H1 (cell line): Measurements from ENCODE around the gene PSD. TPM values are rescaled to one million over a fixed set of nuclear protein-coding genes. Genes with fewer than 3 reads are reported as not detected.

Experiments
- YY1 ChIP-seq: IDR thresholded peaks from 2 replicates; pipeline ENCODE4 v1.6.1; 2011; ENCODE audit warnings: low read depth, mild to moderate bottlenecking, low read length
- polyA plus RNA-seq, 7 experiments: library from polyadenylated mRNA; depleted of rRNA in 3 of 7; stranded (reverse) in 5 of 7; unstranded in 2 of 7; fragments of >200 nt in 5 of 7; fragments of 200-250 nt in 2 of 7; gene quantifications; 1 replicate in 5 of 7; 2 replicates in 1 of 7; 4 replicates in 1 of 7; pipeline versions ENCODE4 v1.2.1 to v1.2.3, GENCODE V29; 2011 to 2013; ENCODE audit warnings: missing spikeins in 2 of 7, mixed read lengths in 2 of 7
- total RNA-seq: library from RNA; stranded (reverse); fragmentation: NEBNext Ultra II Directional; extraction: Animal tissue kit (Norgen Biotek cat#: 25700); gene quantifications from 2 replicates; pipeline ENCODE4 v1.2.1, GENCODE V29; 2021
- TF ChIP-seq, protein P1 (sequence below): IDR thresholded peaks from 2 replicates; pipeline ENCODE4 v1.6.1; 2011; ENCODE audit warnings: low read length, improper control_type of control experiment

The PSD gene
- total and polyA plus RNA-seq, 2 of the 8 experiments (the other 6 are each of a cell fraction or from before 2014, with no cell fraction given), result 5.4 to 6.0 TPM

DNA sequence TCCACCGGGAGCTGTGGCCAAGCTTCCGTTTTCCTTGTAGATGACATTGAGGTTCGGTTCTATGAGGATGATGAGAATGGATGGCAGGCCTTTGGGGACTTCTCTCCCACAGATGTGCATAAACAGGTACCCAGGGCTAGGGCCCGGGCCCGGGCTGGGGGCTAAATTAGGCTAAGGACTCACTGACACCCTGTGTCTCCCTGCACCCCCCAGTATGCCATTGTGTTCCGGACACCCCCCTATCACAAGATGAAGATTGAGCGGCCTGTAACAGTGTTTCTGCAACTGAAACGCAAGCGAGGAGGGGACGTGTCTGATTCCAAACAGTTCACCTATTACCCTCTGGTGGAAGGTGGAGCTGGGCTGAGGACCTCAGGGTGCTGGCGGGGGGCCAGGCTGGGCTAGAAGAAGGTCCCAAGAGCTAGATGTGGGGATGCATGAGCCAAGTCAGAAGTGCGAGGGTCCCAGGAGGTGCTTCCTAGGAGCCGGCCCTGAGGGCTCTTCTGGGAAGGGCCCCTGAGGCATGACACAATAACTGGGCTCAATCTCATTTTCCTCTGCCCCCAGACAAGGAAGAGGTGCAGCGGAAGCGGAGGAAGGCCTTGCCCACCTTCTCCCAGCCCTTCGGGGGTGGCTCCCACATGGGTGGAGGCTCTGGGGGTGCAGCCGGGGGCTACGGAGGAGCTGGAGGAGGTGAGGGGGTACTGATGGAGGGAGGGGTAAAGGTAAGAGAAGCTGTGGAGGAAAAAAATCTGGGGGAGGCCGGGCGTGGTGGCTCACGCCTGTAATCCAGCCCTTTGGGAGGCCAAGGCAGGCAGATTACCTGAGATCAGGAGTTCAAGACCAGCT, 20.2 kb downstream of the PSD start (continued):
- TF ChIP-seq, protein P1, sequence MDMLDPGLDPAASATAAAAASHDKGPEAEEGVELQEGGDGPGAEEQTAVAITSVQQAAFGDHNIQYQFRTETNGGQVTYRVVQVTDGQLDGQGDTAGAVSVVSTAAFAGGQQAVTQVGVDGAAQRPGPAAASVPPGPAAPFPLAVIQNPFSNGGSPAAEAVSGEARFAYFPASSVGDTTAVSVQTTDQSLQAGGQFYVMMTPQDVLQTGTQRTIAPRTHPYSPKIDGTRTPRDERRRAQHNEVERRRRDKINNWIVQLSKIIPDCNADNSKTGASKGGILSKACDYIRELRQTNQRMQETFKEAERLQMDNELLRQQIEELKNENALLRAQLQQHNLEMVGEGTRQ, result no peak
- no peak for TF ChIP-seq YY1
